ENCODE data around the gene BLTP2.

The BLTP2 gene

DNA sequence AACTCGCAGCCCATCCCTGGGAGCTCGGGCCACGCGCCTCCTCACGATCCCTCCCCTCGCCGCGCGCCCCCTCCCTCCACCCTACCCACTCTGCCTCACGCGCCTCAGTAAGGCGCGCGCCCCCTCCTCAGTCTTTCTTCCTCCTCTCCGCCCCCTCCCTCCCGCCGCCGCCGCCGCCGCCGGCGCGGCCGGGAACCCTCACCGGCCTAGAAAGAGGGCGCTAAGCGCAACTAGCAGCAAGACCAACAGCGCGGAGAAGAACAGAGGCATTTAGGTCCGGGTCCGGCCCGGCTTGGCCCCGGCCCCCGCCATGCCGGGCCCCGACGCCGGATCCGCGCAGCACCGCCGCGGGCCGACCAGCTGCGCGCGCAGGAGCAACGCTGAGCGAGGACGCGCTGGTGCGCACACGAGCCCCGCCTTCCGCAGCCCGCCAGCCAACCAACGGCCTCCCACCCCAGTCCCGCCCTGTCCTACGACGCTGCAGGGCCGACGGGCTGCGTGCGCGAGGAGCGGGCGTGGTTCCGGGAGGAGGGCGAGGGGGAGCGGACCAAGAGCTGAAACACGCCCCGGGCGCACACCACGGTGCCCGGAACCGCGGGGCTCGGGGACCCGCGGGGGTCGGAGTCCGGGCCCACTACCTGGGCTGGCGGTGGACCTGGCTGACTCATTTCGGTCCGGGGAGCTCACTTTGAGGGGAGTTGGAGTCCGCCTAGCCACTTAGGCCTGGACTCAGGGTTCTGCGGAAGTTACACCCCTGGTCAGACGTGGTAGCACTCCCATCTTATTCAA lies at the start of gene BLTP2:
Gene BLTP2 (minus strand): TSS at position 372 of the 789 bp plus-strand sequence. CDS start 102 bp downstream, at position 270.
- no peaks in the 10 kb centered on the region for H3K27me3 ChIP-seq
- no peaks in the 10 kb centered on the region for H3K9me3 ChIP-seq
- intact Hi-C loops (cut with DNase I; ENCODE audit: low total_unique reads) = no loop called here
- TF ChIP-seq, protein P1, sequence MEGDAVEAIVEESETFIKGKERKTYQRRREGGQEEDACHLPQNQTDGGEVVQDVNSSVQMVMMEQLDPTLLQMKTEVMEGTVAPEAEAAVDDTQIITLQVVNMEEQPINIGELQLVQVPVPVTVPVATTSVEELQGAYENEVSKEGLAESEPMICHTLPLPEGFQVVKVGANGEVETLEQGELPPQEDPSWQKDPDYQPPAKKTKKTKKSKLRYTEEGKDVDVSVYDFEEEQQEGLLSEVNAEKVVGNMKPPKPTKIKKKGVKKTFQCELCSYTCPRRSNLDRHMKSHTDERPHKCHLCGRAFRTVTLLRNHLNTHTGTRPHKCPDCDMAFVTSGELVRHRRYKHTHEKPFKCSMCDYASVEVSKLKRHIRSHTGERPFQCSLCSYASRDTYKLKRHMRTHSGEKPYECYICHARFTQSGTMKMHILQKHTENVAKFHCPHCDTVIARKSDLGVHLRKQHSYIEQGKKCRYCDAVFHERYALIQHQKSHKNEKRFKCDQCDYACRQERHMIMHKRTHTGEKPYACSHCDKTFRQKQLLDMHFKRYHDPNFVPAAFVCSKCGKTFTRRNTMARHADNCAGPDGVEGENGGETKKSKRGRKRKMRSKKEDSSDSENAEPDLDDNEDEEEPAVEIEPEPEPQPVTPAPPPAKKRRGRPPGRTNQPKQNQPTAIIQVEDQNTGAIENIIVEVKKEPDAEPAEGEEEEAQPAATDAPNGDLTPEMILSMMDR (IDR thresholded peaks at IDR 0.05) = peak in 1 of 2 experiments; percentile 46
- peak within 1 kb of the TSS; percentile 88 to 93 for H3K27ac ChIP-seq
- H3K4me3 ChIP-seq = peak within 1 kb of the TSS; percentile 95 to 98
- DNase-seq = peak; percentile 94 to 98
- H3K4me1 ChIP-seq = peaks cover 7 to 39% (median 25%) of the 10 kb centered on the region in 4 donors
- peaks cover 26 to 44% (median 40%) of the 10 kb centered on the region in 3 donors for H3K36me3 ChIP-seq

GRCh38 chr17:28693869-28694268 lies 48.9 kb upstream of the BLTP2 start:
- DNase-seq = no peak
- intact Hi-C loops (cut with DNase I; ENCODE audit: low total_unique reads) = no loop called here

DNA sequence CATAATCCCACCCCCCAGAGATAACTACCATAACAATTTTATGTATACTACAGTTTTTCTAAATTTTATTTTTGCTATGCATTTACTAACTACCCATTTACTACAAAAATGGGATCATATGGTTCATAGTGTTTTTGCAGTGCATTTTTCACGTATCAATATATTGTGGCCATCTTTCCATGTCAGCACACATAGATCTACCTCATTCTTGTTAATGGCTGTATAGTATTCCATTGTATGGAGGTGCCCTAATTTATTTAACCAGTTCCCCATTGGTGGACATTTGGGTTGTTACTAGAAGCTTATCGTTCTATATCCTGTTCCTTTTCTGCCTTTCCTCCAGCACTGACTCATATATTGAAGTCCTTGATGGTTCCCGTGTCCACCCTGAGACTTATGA lies 44.1 kb upstream of the BLTP2 start:
- Histone ChIP-seq H3K4me1 (no peaks in the 10 kb centered on the region), H3K9me3 (no peaks in the 10 kb centered on the region), H3K4me3 (no peak overlapping the region), H3K27ac (no peak overlapping the region), H3K36me3 (peaks cover 90 to 99% (median 99%) of the 10 kb centered on the region in 3 donors), H3K27me3 (no peaks in the 10 kb centered on the region)
- TF ChIP-seq, protein P1 (IDR thresholded peaks at IDR 0.05) = no peak
- intact Hi-C loops (cut with DNase I; ENCODE audit: low total_unique reads) = no loop called here
- no peak for DNase-seq

More at GRCh38 chr17:28693869-28694268, 48.9 kb upstream of the BLTP2 start:
- Histone ChIP-seq H3K27me3 (no peaks in the 10 kb centered on the region), H3K36me3 (peaks cover 90 to 100% (median 99%) of the 10 kb centered on the region in 3 donors), H3K9me3 (no peaks in the 10 kb centered on the region), H3K27ac (no peak overlapping the region), H3K4me3 (no peak overlapping the region), H3K4me1 (no peaks in the 10 kb centered on the region)
- TF ChIP-seq, protein P1 (IDR thresholded peaks at IDR 0.05) = no peak

- H3K36me3 ChIP-seq = peaks cover 90 to 99% (median 99%) of the 10 kb centered on the region in 3 donors
- no peak overlapping the region for H3K27ac ChIP-seq
- no peaks in the 10 kb centered on the region for H3K9me3 ChIP-seq
- no peak overlapping the region for H3K4me3 ChIP-seq
- no peak for DNase-seq
- H3K4me1 ChIP-seq = no peaks in the 10 kb centered on the region
- TF ChIP-seq, protein P1 (IDR thresholded peaks at IDR 0.05) = no peak
- intact Hi-C loops (cut with DNase I; ENCODE audit: low total_unique reads) = no loop called here
- no peaks in the 10 kb centered on the region for H3K27me3 ChIP-seq
Measured at GRCh38 chr17:28688481-28688880, 43.5 kb upstream of the BLTP2 start.

DNA sequence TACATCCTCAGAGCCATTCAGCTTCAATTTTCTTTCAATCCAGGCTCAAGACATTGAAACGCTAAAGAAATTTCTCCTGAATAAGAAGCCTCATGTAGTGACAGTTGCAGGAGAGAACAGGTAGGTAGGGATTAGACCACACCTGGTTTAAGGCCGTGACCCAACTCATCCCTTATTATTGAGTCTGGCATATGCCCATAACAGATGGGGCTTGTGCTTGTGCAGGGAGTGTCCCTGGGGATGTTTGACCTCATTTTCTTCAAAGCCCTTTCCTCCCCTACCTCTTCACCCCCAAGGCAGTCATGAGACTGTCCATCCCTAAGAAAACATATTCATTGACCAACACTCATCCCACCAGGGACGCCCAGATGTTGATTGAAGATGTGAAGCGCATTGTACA lies 41.3 kb upstream of the BLTP2 start:
- TF ChIP-seq, protein P1 (IDR thresholded peaks at IDR 0.05) = no peak
- Histone ChIP-seq H3K27ac (no peak overlapping the region), H3K9me3 (no peaks in the 10 kb centered on the region), H3K4me3 (no peak overlapping the region), H3K27me3 (no peaks in the 10 kb centered on the region), H3K4me1 (no peaks in the 10 kb centered on the region), H3K36me3 (peaks cover 96 to 100% (median 99%) of the 10 kb centered on the region in 3 donors)
- intact Hi-C loops (cut with DNase I; ENCODE audit: low total_unique reads) = no loop called here
- DNase-seq = peak in 1 of 2 donors; percentile 23
